DND-41 (cell line): ENCODE data around the gene ESCO1.

Experiments
- CTCF ChIP-seq: IDR thresholded peaks from 2 replicates; pipeline ENCODE4 v1.5.1; 2012; ENCODE audit warnings: borderline replicate concordance, low read length, moderate library complexity, mild to moderate bottlenecking; ENCODE audit not compliant: poor library complexity, severe bottlenecking; ENCODE audit errors: extremely low read depth
- EZH2 ChIP-seq: IDR thresholded peaks from 3 replicates; pipeline ENCODE4 v1.6.1; 2012; ENCODE audit warnings: borderline replicate concordance, low read depth, mild to moderate bottlenecking, moderate library complexity, low read length, inconsistent platforms; ENCODE audit not compliant: severe bottlenecking

GRCh38 chr18:21575656-21576055 is 24.8 kb downstream of the ESCO1 start:
- TF ChIP-seq CTCF, result no peak
- TF ChIP-seq EZH2, result no peak
